NOMO-1 (cell line): ENCODE data around the gene FOXE3.

Experiments used
- DNase-seq, 2 experiments: peaks; one replicate each; lab custom pipeline; 2025; ENCODE audit not compliant: unreplicated experiment in 2 of 2; lab: John Stamatoyannopoulos, UW

Gene FOXE3

GRCh38 chr1:47415728-47416318 is at the start of gene FOXE3:
Gene FOXE3 (plus strand): TSS chr1:47416285. CDS start chr1:47416316, 31 bp downstream.
- DNase-seq: no peak

GRCh38 chr1:47367651-47368050 is 48.4 kb upstream of the FOXE3 start:
- DNase-seq: no peak

- no peak for DNase-seq
Measured at GRCh38 chr1:47371016-47371517, 45.0 kb upstream of the FOXE3 start.

DNA sequence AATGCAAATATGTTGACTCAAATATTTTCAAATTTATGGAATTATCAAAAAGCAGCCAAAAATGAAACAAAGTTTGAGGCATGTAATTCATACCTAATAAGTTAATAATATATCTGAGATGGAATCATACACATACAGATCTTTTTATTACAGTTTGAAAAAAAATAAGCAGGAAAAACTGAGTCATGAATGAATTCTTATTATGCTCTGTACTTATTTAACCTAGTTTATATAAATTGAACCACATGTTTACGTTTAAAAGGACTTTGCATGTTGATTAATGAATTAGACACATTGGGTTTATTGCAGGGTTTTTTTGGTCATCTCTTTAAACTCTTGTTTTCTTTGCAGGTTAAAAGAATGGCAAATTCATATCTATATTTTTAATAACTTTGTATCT is 41.6 kb upstream of the FOXE3 start:
- DNase-seq: no peak

- DNase-seq: no peak
Measured at GRCh38 chr1:47378147-47378546, 37.9 kb upstream of the FOXE3 start.

DNA sequence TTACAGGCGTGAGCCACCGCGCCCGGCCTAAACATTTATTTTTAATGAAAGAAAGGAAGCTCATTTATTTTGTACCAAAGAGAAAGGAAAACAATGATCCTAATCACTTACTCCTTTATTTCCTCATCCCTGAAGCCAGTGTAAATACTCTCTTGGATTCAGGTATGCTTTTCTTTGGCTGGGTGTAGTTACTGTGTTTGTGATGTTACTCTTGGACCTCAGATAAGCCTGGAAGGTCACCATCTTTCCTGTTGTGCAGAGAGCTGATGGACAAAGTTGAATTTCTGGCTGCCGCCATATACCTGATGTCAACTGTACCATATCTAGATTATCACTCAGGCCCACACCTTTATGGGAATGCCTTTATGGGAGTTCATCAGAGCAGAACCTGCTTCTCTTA is 35.4 kb upstream of the FOXE3 start:
- DNase-seq: no peak

- DNase-seq: no peak
Measured at GRCh38 chr1:47382399-47382983, 33.6 kb upstream of the FOXE3 start.

- DNase-seq: no peak
Measured at GRCh38 chr1:47384083-47384482, 32.0 kb upstream of the FOXE3 start.

GRCh38 chr1:47385020-47385419 is 31.1 kb upstream of the FOXE3 start:
- DNase-seq: no peak

GRCh38 chr1:47386268-47386667 is 29.8 kb upstream of the FOXE3 start:
- DNase-seq: no peak

DNA sequence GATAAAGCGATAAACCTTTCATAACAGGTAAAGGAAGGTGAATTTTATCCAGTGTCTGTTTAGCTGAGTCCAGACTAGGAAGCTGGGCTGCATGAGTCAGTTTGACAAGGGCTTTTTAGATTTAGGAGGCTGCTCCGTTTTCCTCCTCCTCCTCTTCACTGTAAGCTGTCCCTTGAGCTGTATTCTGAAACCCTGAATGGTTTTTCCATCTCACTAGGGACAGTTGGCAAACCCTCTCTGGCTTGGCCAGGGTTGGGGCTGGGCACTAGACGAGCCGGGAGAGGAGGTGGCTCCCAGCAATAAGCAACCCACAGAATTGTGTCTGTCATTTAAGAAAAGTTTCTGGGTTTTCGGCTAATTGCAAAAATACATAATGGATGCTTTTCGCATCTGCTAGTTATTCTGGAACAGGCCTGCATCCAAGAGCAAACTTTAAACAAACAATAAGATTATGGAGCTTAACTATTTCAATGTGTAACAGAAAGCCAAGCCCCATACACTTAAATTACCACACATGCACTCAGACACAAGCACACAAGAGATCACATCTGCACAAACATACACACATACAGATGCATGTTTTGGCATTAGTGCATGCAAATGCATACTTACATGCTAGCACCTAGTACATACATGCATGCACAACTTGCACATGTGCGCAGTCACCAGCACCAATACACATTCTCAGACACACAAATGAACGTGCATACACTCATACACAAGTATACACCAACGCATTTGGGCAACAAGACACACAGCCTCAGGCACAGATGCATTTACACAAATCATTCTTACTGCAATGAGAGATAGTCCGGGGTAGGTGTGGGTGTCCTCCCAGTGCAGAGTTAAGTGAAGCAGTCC is 27.8 kb upstream of the FOXE3 start:
- no peak for DNase-seq

- DNase-seq: peak; percentile 11 to 26
Measured at GRCh38 chr1:47388891-47389238, 27.2 kb upstream of the FOXE3 start.

GRCh38 chr1:47389731-47390130 is 26.4 kb upstream of the FOXE3 start:
- no peak for DNase-seq

GRCh38 chr1:47390843-47391242 is 25.2 kb upstream of the FOXE3 start:
- DNase-seq: no peak

DNA sequence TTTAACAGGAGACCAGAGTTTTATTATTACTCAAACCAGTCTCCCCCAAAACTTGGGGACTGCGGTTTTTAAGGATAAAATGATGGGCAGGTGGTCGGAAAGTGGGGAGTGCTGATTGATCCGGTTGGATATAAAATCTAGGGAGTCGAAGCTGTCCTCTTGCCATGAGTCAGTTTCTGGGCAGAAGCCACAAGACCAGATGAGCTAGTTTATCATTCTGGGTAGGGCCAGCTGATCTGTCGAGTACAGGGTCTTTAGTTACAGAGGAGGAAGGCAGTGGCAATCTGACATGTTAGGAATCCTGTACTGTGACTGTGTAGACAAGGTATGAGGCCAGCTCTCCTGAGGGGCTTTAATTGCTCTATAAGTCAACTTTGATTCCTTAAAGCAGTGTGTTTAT is 22.9 kb upstream of the FOXE3 start:
- DNase-seq: no peak

DNA sequence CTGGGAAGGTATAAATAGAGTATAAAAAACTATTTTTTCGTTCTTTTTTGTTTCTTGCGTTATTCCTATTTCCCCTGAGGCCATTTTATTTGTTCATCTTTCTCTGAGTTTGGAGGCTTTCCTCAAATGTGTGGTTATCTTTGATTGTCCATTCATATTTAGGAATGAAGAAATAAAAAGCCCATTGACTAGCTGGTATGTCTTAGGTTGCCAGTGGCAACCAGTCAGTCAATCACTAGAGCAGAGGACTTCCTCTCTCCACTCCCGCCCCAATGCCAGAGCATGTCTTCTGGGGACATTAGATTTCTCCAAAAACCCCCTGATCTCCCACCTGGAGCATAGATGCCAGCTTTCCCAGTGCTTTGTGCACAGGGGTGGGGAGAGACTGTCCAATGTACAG is 20.7 kb upstream of the FOXE3 start:
- no peak for DNase-seq

DNA sequence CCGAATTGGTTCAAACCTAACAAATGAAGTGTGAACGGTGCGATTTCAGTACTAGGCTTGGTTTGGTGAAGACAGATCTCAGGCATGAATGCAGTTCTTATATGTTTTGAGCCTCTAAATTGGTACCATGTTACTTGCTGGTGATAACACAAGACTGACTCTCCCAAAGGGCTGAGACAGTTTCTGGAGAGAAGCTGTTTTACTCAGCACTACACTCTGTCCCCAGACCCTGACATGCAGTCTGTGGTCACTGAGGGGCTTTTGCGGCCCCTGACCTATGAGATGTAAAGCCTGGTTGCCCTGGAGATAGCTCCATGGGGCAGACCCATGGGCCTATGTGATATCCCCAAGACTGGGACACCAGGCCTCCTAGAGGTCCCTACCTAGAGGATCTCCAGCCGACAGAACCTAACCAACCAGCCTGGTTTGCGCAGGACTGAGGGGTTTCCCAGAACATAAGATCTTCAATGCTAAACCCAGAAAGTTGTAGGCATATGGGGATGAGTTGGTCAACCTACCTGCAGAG is 19.4 kb upstream of the FOXE3 start:
- DNase-seq: no peak

- no peak for DNase-seq
Measured at GRCh38 chr1:47399138-47399845, 16.8 kb upstream of the FOXE3 start.

GRCh38 chr1:47399846-47400155 is 16.3 kb upstream of the FOXE3 start:
- no peak for DNase-seq

- no peak for DNase-seq
Measured at GRCh38 chr1:47401761-47402160, 14.3 kb upstream of the FOXE3 start.

DNA sequence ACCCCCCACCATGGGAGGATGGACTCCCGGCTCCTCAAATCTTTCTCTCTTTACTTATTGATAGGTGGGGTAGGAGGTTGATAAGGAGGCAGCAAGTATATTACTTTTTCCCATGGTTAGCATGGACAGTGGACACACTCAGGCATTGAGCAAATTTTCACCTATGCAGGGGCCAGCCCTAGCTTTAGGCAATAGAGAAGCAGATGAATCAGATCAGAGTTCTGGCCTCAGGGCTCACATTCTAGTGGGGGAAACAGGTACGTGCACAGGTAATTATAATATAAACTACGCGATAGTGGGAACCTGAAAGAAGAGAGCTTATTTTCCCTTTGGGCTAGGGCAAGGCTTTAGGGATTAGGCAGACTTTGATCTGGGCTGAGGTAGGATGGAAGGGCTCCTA is 13.5 kb upstream of the FOXE3 start:
- DNase-seq: no peak
